ENCODE results near the gene CRKL. TPM values are rescaled to one million over a fixed set of nuclear protein-coding genes. Genes with fewer than 3 reads are reported as not detected.

CRKL gene
- total RNA-seq, 4 donors from 2014 or later = 38.5 to 47.8 (median 42.1) TPM

DNA sequence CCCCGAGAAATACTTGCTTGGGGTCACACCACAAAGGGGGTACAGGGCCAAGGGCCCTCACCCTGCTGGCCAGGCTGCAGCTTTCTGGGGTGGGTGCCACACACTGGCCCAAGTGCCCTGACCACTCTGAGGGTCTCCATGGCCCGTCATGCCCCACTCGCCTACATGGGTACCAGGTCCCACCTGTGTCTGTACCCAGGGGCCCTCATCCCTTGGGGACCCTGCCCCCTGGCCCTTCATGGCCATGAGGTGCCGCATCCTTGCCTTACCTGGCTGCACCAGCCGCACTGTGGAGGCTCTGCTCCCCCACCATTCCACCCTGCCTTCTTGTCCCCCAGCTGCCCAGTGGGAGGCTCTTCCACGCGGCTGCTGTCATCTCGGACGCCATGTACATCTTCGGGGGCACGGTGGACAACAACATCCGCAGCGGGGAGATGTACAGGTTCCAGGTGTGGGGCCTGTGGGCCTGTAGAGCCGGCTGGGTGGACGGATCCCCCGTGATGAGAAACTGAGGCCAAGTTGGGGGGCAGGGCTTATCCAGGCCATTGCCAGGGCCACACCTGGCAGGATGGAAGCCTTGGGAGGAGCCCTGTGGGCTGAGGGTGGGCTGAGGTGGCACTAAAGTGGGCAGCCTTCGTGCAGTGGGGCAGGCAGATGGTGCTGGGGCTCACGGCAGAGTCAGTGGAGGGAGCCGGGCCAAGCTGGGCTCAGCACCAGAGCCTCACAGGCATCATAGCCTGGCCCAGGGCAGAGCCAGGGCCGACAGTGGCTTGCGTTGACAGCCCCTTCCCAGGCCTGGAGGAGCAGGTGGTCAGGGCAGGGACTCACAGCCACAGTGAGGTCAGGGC is 75.5 kb downstream of the CRKL start:
- Histone ChIP-seq H3K27ac (no peak overlapping the region), H3K4me3 (replicated peaks in 1 of 3) (no peak overlapping the region), H3K9me3 (no peaks in the 10 kb centered on the region), H3K36me3 (peaks cover 17 to 29% of the 10 kb centered on the region in 2 donors), H3K4me1 (no peaks in the 10 kb centered on the region), H3K27me3 (no peaks in the 10 kb centered on the region)
- TF ChIP-seq, protein P1, sequence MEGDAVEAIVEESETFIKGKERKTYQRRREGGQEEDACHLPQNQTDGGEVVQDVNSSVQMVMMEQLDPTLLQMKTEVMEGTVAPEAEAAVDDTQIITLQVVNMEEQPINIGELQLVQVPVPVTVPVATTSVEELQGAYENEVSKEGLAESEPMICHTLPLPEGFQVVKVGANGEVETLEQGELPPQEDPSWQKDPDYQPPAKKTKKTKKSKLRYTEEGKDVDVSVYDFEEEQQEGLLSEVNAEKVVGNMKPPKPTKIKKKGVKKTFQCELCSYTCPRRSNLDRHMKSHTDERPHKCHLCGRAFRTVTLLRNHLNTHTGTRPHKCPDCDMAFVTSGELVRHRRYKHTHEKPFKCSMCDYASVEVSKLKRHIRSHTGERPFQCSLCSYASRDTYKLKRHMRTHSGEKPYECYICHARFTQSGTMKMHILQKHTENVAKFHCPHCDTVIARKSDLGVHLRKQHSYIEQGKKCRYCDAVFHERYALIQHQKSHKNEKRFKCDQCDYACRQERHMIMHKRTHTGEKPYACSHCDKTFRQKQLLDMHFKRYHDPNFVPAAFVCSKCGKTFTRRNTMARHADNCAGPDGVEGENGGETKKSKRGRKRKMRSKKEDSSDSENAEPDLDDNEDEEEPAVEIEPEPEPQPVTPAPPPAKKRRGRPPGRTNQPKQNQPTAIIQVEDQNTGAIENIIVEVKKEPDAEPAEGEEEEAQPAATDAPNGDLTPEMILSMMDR (IDR thresholded peaks at IDR 0.05) = no peak
- TF ChIP-seq POLR2A (IDR thresholded peaks at IDR 0.05) = no peak
- no peak for DNase-seq
- intact Hi-C loops (cut with DNase I) = no loop called here
- 89 to 92% methylated on average over 16 to 21 of the region's 21 CpGs for WGBS, 2 donors

DNA sequence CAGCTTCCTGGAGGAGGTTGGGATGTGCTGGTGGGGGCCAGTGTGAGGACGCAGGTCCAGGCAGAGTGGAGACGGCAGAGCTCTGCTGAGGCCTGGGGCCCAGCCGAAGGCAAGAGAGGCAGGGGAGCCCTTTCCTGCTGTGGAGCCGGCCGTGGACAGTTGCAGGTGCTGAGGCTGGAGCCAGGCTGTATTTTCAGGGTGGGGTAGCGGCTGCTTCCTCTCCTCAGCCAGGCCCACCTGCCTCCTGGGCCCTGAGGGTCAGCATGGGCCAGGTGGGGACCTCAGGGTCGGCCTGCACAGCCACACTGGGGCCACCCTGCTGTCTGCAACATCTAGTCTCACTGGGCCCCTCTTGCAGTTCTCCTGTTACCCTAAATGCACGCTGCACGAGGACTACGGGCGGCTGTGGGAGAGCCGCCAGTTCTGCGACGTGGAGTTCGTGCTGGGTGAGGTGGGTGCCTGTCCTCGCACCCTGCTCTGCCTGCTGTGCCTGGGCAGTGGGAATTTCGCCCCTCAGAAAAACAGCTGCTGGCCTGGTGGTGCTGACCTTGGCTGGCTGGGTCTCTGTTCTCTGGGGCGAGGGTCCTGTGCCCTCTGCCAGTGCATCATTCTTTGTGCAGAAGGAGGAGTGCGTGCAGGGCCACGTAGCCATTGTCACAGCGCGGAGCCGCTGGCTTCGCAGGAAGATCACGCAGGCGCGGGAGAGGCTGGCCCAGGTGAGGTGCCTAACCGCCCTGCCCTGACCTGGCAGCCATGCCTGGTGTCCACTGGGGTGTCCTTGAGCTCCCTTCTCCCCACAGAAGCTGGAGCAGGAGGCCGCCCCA is 76.3 kb downstream of the CRKL start:
- WGBS, 2 donors = 95 to 97% methylated on average over 16 to 25 of the region's 29 CpGs

DNA sequence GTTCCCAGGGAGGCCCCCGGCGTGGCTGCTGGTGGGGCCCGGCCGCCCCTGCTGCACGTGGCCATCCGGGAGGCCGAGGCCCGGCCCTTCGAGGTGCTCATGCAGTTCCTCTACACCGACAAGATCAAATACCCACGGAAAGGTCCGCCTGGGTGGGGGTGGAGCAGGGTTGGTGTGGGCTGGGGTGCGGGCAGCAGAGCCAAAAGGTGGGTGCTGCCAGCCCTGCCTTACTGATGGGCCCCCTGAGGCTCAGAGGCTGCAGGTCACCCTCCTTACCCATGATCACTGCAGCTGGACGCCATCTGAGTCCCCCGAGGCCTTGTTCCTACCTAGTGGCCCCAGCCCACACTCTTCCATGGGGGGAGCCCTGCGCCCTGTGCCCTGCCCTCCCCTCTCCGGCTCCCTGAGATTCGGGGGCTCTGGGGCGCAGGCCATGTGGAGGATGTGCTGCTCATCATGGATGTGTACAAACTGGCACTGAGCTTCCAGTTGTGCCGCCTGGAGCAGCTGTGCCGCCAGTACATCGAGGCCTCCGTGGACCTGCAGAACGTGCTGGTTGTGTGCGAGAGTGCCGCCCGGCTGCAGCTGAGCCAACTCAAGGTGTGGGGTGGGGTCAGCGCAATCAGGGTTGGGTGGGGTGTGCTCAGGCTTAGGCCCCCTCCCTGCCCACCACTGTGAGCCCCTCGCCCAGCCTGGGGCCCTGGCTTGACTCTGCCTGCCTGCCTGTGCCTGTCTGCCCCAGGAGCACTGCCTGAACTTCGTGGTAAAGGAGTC is 77.1 kb downstream of the CRKL start:
- no peaks in the 10 kb centered on the region for H3K27me3 ChIP-seq
- no peak overlapping the region for H3K27ac ChIP-seq
- 94 to 95% methylated on average over 23 to 25 of the region's 30 CpGs for WGBS, 2 donors
- H3K9me3 ChIP-seq = no peaks in the 10 kb centered on the region
- no peak for DNase-seq
- intact Hi-C loops (cut with DNase I) = no loop called here
- no peak overlapping the region for H3K4me3 ChIP-seq (replicated peaks in 1 of 3)
- no peak for TF ChIP-seq POLR2A (IDR thresholded peaks at IDR 0.05)
- TF ChIP-seq, protein P1 (IDR thresholded peaks at IDR 0.05) = no peak
- peaks cover 19 to 29% of the 10 kb centered on the region in 2 donors for H3K36me3 ChIP-seq
- no peaks in the 10 kb centered on the region for H3K4me1 ChIP-seq

More for the DNA sequence above, 76.3 kb downstream of the CRKL start:
- Histone ChIP-seq H3K36me3 (peaks cover 17 to 29% of the 10 kb centered on the region in 2 donors), H3K9me3 (no peaks in the 10 kb centered on the region), H3K27me3 (no peaks in the 10 kb centered on the region), H3K27ac (no peak overlapping the region), H3K4me1 (no peaks in the 10 kb centered on the region), H3K4me3 (replicated peaks in 1 of 3) (no peak overlapping the region)
- intact Hi-C loops (cut with DNase I) = no loop called here
- no peak for DNase-seq
- TF ChIP-seq, protein P1 (IDR thresholded peaks at IDR 0.05) = no peak
- no peak for TF ChIP-seq POLR2A (IDR thresholded peaks at IDR 0.05)

DNA sequence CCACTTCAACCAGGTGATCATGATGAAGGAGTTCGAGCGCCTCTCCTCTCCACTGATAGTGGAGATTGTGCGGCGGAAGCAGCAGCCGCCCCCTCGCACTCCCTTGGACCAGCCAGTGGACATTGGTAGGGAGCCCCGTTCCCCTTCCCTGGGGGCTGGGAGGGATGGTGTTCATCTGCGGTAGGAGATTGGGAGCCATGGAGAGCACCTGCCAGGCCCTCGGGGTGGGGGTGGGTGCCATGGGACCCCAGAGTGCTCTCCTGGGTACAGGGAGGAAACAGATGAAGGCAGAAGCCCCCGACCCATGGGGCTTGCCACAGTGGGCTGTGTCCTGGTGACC is 77.7 kb downstream of the CRKL start:
- Histone ChIP-seq H3K27ac (no peak overlapping the region), H3K4me3 (replicated peaks in 1 of 3) (no peak overlapping the region), H3K36me3 (peaks cover 24 to 32% of the 10 kb centered on the region in 2 donors), H3K27me3 (no peaks in the 10 kb centered on the region), H3K4me1 (peaks cover 0 to 4% of the 10 kb centered on the region in 2 donors), H3K9me3 (no peaks in the 10 kb centered on the region)
- no peak for DNase-seq
- 87 to 93% methylated on average over 5 to 10 of the region's 10 CpGs for WGBS, 2 donors
- intact Hi-C loops (cut with DNase I) = no loop called here
- TF ChIP-seq POLR2A (IDR thresholded peaks at IDR 0.05) = no peak
- TF ChIP-seq, protein P1 (IDR thresholded peaks at IDR 0.05) = no peak
